ENCODE measurements around the gene UCK1. TPM values are rescaled to one million over a fixed set of nuclear protein-coding genes. Genes with fewer than 3 reads are reported as not detected.

The UCK1 gene
- total RNA-seq, 3 donors from 2014 or later, result 25.2 to 43.4 (median 27.4) TPM

DNA sequence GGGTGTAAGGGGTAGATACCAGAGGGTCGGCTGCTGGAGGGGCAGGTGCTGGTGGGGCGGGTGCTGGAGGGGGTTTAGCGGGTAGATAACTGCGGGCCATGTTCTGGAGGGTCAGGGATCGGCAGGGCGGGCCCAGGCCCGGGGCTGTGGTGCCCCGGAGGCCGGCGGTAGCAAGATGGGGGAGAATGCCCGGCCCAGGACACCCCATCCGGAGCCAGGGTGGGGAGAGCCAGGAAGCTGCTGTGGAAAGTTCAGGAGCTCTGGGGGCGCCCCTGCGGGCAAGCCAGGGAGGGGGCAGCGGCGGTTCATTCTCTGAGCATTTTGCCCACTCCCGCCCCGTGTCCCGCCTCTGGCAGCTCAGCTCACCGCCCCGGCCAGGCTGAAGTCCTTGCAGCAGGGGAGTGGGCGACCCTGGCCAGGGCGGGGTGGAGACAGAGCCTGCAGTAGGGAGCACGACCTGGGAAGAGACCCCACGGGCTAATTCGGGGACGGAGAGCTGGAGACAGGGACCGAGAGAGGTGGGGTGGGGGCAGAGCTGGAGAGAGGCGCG lies 14.8 kb upstream of the UCK1 start:
- Histone ChIP-seq H3K4me1 (ENCODE audit: low read depth) (peaks cover 12% of the 10 kb centered on the region), H3K36me3 (ENCODE audit: low read depth) (no peaks in the 10 kb centered on the region), H3K4me3 (no peak overlapping the region), H3K9me3 (peaks cover 18% of the 10 kb centered on the region)
- peak; percentile 42 for ATAC-seq
- intact Hi-C loops (cut with DNase I, micrococcal nuclease), result no loop called here
- TF ChIP-seq, protein P1, sequence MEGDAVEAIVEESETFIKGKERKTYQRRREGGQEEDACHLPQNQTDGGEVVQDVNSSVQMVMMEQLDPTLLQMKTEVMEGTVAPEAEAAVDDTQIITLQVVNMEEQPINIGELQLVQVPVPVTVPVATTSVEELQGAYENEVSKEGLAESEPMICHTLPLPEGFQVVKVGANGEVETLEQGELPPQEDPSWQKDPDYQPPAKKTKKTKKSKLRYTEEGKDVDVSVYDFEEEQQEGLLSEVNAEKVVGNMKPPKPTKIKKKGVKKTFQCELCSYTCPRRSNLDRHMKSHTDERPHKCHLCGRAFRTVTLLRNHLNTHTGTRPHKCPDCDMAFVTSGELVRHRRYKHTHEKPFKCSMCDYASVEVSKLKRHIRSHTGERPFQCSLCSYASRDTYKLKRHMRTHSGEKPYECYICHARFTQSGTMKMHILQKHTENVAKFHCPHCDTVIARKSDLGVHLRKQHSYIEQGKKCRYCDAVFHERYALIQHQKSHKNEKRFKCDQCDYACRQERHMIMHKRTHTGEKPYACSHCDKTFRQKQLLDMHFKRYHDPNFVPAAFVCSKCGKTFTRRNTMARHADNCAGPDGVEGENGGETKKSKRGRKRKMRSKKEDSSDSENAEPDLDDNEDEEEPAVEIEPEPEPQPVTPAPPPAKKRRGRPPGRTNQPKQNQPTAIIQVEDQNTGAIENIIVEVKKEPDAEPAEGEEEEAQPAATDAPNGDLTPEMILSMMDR (IDR thresholded peaks at IDR 0.05), result no peak
- DNase-seq, result peak in 2 of 3 donors; percentile 18 to 52

DNA sequence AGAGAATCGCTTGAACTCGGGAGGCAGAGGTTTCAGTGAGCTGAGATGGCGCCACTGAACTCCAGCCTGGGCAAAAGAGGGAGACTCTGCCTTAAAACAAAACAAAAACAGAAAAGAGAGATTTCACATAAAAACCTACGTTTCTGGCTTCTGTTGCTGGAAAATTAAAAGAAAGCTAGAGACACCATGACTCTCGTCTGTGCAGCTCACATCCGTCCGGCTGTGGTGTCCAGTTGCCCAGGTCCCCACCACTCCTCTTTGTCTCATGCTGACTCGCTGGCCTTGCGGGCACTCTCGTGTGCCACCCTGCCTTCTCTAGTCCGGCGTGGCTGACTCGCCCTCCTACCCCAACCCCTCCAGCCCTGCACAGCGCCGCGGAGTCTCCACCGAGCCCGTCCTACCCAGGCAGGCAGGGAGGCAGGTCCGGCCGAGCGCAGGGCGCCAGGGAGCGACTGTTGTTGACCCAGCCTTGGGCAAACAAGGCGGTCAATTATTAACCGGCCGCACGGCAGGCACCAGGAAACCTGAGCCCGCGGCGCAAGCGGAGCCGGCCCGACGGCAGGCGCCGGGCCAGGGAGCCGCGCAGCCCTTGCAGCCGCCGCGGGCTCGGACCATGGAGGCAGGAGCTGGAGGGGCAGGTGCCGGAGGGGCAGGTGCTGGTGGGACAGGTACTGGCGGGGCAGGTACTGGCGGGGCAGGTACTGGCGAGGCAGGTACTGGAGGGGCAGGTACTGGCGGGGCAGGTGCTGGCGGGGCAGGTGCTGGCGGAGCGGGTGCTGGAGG lies 14.1 kb upstream of the UCK1 start, which contains the start of gene PRRT1B:
Gene PRRT1B (plus strand): TSS at position 521 of the 783 bp plus-strand sequence. CDS start 93 bp downstream, at position 614.
- Histone ChIP-seq H3K4me1 (ENCODE audit: low read depth) (peaks cover 12% of the 10 kb centered on the region), H3K4me3 (no peak within 1 kb of the TSS), H3K9me3 (peaks cover 18% of the 10 kb centered on the region), H3K36me3 (ENCODE audit: low read depth) (no peaks in the 10 kb centered on the region)
- peak; percentile 91 to 94 (median 92) for DNase-seq
- intact Hi-C loops (cut with DNase I, micrococcal nuclease), result no loop called here
- peak; percentile 99 for ATAC-seq
- TF ChIP-seq, protein P1 (IDR thresholded peaks at IDR 0.05), result no peak

DNA sequence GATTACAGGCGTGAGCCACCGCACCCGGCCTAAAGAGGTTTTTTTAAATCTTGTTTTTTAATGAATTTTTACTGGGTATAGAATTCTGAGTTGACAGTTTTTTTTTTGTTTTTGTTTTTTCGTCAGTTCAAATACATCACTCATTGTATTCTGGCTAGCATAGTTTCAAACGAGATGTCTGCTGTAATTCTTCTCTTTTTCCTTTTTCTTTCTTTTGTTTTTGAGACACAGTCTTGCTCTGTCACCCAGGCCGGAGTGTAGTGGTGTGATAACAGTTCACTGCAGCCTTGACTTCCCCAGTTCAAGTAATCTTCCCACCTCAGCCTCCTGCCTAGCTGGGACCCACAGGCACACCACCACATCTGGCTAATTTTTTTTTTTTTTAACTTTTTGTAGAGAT lies 12.1 kb upstream of the UCK1 start:
- ATAC-seq (no peak), DNase-seq (no peak)
- Histone ChIP-seq H3K36me3 (ENCODE audit: low read depth) (no peaks in the 10 kb centered on the region), H3K4me3 (no peak overlapping the region), H3K9me3 (peaks cover 18% of the 10 kb centered on the region), H3K4me1 (ENCODE audit: low read depth) (peaks cover 12% of the 10 kb centered on the region)
- intact Hi-C loops (cut with DNase I, micrococcal nuclease), result no loop called here
- TF ChIP-seq, protein P1 (IDR thresholded peaks at IDR 0.05), result no peak

DNA sequence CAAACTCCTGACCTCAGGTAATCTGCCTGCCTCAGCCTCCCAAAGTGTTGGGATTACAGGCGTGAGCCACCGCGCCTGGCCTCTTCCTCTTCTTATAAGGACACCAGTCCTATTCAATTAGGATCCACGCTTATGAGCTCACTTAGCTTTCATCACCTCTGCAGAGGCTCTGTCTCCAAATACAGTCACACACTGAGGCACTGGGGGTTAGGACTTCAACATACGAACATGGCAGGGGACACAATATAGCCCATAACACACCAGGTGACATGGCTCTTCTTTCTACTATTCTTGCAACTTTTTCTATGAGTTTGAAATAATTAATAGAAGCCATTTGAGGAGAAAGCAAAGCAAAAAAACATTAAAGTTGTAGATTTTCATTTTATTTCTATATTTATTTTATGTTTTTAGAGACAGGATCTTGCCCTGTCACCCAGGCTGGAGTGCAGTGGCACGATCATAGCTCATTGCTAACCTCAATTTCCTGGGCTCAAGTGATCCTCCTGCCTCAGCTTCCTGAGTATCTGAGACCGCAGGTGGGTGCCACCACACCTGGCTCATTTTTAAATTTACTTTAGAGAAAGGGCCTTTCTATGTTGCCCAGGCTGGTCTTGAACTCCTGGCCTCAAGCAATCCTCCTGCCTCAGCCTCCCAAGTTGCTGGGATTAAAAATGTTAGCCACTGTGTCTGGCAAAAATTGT lies 8.3 kb upstream of the UCK1 start:
- ATAC-seq, result no peak
- Histone ChIP-seq H3K36me3 (ENCODE audit: low read depth) (no peaks in the 10 kb centered on the region), H3K4me1 (ENCODE audit: low read depth) (no peaks in the 10 kb centered on the region), H3K4me3 (no peak overlapping the region), H3K9me3 (peaks cover 18% of the 10 kb centered on the region)
- DNase-seq, result peak in 1 of 3 donors; percentile 4
- TF ChIP-seq, protein P1 (IDR thresholded peaks at IDR 0.05), result no peak
- intact Hi-C loops (cut with DNase I, micrococcal nuclease), result no loop called here

DNA sequence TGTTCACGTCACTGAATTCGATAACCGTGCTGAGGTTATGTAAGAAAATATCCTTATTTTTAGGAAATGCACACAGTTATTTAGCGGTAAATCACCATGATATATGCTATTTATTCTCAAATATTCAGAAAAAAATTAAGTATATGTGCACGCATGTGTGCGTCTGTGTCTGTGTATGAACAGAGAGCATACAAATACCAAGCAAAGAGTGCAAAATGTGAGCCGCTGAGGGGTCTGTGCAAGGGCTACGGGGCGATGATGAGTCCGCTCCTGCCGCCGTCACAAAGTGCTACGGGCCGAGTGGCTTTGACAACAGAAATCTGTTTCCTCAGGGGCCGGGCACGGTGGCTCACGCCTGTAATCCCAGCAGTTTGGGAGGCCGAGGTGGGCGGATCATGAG lies 6.9 kb upstream of the UCK1 start:
- Histone ChIP-seq H3K4me3 (no peak overlapping the region), H3K36me3 (ENCODE audit: low read depth) (no peaks in the 10 kb centered on the region), H3K9me3 (peaks cover 8% of the 10 kb centered on the region), H3K4me1 (ENCODE audit: low read depth) (no peaks in the 10 kb centered on the region)
- TF ChIP-seq, protein P1 (IDR thresholded peaks at IDR 0.05), result no peak
- ATAC-seq (no peak), DNase-seq (no peak)
- intact Hi-C loops (cut with DNase I, micrococcal nuclease), result no loop called here

Measured in mucosa of descending colon (tissue), 3 donors.